Measurements from ENCODE around the gene PEX26. TPM values are rescaled to one million over a fixed set of nuclear protein-coding genes. Genes with fewer than 3 reads are reported as not detected.
"Not testable (repeated sequence)": the region's sequence is repeated elsewhere in the genome, so short reads cannot be mapped to it uniquely, and the experiment has no call there.

Gene PEX26
- total and polyA plus RNA-seq, 2 donors (not counting 3 experiments of a cell fraction or from before 2014, with no cell fraction given): 25.6 to 44.4 TPM

DNA sequence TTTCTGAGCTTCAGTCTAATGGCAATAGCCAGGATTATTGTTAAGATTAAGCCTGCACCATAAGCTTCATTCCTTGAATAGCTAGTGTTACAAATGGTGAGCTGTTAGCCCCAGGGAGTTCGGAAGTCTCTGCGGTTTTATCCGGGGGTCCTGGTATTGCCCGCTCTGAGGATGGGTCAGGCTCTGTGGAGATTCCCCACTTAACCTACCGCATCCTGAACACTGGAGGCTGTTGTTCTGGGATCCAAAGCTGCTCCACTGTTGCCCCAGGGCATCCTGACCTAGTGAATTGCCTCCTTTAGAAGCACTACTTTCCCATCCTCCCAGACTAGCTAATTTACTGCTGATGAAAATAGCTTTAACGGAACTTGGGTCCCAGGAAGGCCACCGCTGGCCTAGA, 14.5 kb upstream of the PEX26 start:
- POLR2A ChIA-PET: no interaction called here
- H3K9me3 ChIP-seq (replicated peaks; ENCODE audit: control insufficient read depth, insufficient read depth, low read length): no peaks in the 10 kb centered on the region
- intact Hi-C loops (cut with micrococcal nuclease) (no loop called here), dilution Hi-C loops (cut with MboI; ENCODE audit: extremely low pct_ligation_motif_present, low sequenced_read_pairs) (no loop called here)
- no peaks in the 10 kb centered on the region for H3K9me1 ChIP-seq (replicated peaks; ENCODE audit: control insufficient read depth, extremely low read depth, insufficient read depth, low read length)
- H3K4me3 ChIP-seq (replicated peaks in 1 of 3; ENCODE audit: insufficient read depth in 1 of 3, low read depth in 1 of 3, low read length in 3 of 3): no peak overlapping the region
- H3K27me3 ChIP-seq (ENCODE audit: control insufficient read depth in 2 of 2, insufficient read depth in 2 of 2, low read length in 2 of 2): peaks cover 14 to 15% of the 10 kb centered on the region in 2 experiments
- no peak overlapping the region for H3K27ac ChIP-seq (ENCODE audit: insufficient read depth, low read depth, low read length)
- H3K4me1 ChIP-seq (ENCODE audit: control insufficient read depth, extremely low read depth, insufficient read depth, low read length): no peaks in the 10 kb centered on the region
- CTCF ChIA-PET: interaction anchor here (0.6 to 2.9 kb wide), 5 partner anchors 9 to 232 kb away, joined by 3 to 19 read pairs (median 4); partner anchors contain the start of gene PEX26
- no peak for FAIRE-seq
- no peak for DNase-seq (ENCODE audit: low read depth, low spot score)
- H4K20me1 ChIP-seq (replicated peaks; ENCODE audit: control insufficient read depth, extremely low read depth, insufficient read depth, low read length): no peaks in the 10 kb centered on the region
- no peaks in the 10 kb centered on the region for H3K36me3 ChIP-seq (ENCODE audit: control insufficient read depth in 2 of 2, extremely low read depth in 1 of 2, insufficient read depth in 2 of 2, low read length in 2 of 2)
- H2AFZ ChIP-seq (ENCODE audit: low read depth, low read length): no peak overlapping the region
- H3K9ac ChIP-seq (replicated peaks; ENCODE audit: extremely low read depth, insufficient read depth, low read length): no peak overlapping the region
- H3K79me2 ChIP-seq (ENCODE audit: control insufficient read depth, insufficient read depth, low read length): no peaks in the 10 kb centered on the region
- no peak overlapping the region for H3K4me2 ChIP-seq (ENCODE audit: insufficient read depth, low read length)
- no TSS peak for BruUV-seq (replicated peaks)
- TF ChIP-seq EZH2 (IDR thresholded peaks at IDR 0.05; ENCODE audit: borderline replicate concordance, low read depth, low read length, severe bottlenecking) (no peak), FOS (IDR thresholded peaks at IDR 0.05; ENCODE audit: borderline replicate concordance, insufficient read depth, low read length) (no peak), POLR2A (IDR thresholded peaks at IDR 0.05; ENCODE audit: low read depth, low read length) (no peak), POLR2AphosphoS5 (IDR thresholded peaks at IDR 0.05; ENCODE audit: insufficient read depth, low read depth, low read length) (no peak), JUN (IDR thresholded peaks at IDR 0.05; ENCODE audit: borderline replicate concordance, insufficient read depth, insufficient read length, low read depth) (no peak), MYC (IDR thresholded peaks at IDR 0.05; ENCODE audit: low read depth, low read length) (no peak), GATA2 (IDR thresholded peaks at IDR 0.05; ENCODE audit: insufficient read depth, insufficient read length, low read depth, low read length) (no peak)
- TF ChIP-seq, protein P1, sequence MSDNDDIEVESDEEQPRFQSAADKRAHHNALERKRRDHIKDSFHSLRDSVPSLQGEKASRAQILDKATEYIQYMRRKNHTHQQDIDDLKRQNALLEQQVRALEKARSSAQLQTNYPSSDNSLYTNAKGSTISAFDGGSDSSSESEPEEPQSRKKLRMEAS (IDR thresholded peaks at IDR 0.05; ENCODE audit: insufficient read depth, insufficient read length): no peak
- TF ChIP-seq, protein P2, sequence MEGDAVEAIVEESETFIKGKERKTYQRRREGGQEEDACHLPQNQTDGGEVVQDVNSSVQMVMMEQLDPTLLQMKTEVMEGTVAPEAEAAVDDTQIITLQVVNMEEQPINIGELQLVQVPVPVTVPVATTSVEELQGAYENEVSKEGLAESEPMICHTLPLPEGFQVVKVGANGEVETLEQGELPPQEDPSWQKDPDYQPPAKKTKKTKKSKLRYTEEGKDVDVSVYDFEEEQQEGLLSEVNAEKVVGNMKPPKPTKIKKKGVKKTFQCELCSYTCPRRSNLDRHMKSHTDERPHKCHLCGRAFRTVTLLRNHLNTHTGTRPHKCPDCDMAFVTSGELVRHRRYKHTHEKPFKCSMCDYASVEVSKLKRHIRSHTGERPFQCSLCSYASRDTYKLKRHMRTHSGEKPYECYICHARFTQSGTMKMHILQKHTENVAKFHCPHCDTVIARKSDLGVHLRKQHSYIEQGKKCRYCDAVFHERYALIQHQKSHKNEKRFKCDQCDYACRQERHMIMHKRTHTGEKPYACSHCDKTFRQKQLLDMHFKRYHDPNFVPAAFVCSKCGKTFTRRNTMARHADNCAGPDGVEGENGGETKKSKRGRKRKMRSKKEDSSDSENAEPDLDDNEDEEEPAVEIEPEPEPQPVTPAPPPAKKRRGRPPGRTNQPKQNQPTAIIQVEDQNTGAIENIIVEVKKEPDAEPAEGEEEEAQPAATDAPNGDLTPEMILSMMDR (IDR thresholded peaks at IDR 0.05; ENCODE audit: extremely low read depth in 1 of 2, insufficient read depth in 1 of 2, low read depth in 1 of 2, low read length in 2 of 2): no peak

DNA sequence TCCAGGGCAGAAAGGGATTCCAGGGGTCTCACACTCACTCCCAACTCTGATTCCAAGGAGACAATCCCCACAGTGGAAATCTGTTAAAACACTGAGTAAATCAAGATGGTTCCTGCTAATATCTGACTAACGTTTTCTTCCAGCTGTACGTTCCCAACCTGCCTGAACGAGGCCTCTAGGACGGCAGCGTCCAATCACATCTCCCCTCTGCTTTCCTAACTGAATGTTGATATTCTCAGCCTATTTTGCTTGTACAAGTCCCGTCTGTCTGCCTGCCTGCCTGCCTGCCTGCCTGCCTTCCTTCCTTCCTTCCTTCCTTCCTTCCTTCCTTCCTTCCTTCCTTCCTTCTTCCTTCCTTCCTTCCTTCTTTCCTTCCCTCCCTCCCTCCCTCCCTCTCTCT, 14.1 kb upstream of the PEX26 start:
- H3K79me2 ChIP-seq (ENCODE audit: control insufficient read depth, insufficient read depth, low read length); BruUV-seq (replicated peaks); H3K27ac ChIP-seq (ENCODE audit: insufficient read depth, low read depth, low read length); H4K20me1 ChIP-seq (replicated peaks; ENCODE audit: control insufficient read depth, extremely low read depth, insufficient read depth, low read length); FAIRE-seq; dilution Hi-C loops (cut with MboI; ENCODE audit: extremely low pct_ligation_motif_present, low sequenced_read_pairs); DNase-seq (ENCODE audit: low read depth, low spot score); H3K4me3 ChIP-seq (replicated peaks in 1 of 3; ENCODE audit: insufficient read depth in 1 of 3, low read depth in 1 of 3, low read length in 3 of 3); intact Hi-C loops (cut with micrococcal nuclease); H3K4me1 ChIP-seq (ENCODE audit: control insufficient read depth, extremely low read depth, insufficient read depth, low read length); POLR2A ChIA-PET; H3K9me1 ChIP-seq (replicated peaks; ENCODE audit: control insufficient read depth, extremely low read depth, insufficient read depth, low read length); H3K9ac ChIP-seq (replicated peaks; ENCODE audit: extremely low read depth, insufficient read depth, low read length); H3K36me3 ChIP-seq (ENCODE audit: control insufficient read depth in 2 of 2, extremely low read depth in 1 of 2, insufficient read depth in 2 of 2, low read length in 2 of 2); H2AFZ ChIP-seq (ENCODE audit: low read depth, low read length); H3K9me3 ChIP-seq (replicated peaks; ENCODE audit: control insufficient read depth, insufficient read depth, low read length); H3K4me2 ChIP-seq (ENCODE audit: insufficient read depth, low read length): not testable (repeated sequence)
- peaks cover 15 to 18% of the 10 kb centered on the region in 2 experiments for H3K27me3 ChIP-seq (ENCODE audit: control insufficient read depth in 2 of 2, insufficient read depth in 2 of 2, low read length in 2 of 2)
- CTCF ChIA-PET: interaction anchor here (2.3 to 2.9 kb wide), 2 partner anchors 8 to 12 kb away, joined by 8 to 19 read pairs; no protein-coding TSS in a partner anchor

Measured in endothelial cell of umbilical vein (primary cell).